HepG2 (cell line): Measurements from ENCODE around the gene CPNE2. TPM values are rescaled to one million over a fixed set of nuclear protein-coding genes. Genes with fewer than 3 reads are reported as not detected.
A peak's percentile ranks its signal among the peaks of the same experiment; 100 is the strongest.

Source experiments
- CBFB ChIP-seq: sonication (generic); formaldehyde crosslinking; IDR thresholded peaks from 2 replicates; pipeline ENCODE4 v1.4.0; 2020; ENCODE audit warnings: missing genetic modification reagents
- CCDC6 ChIP-seq: sonication (generic); formaldehyde crosslinking; IDR thresholded peaks from 2 replicates; pipeline ENCODE4 v1.8.1; 2022; ENCODE audit warnings: mild to moderate bottlenecking, missing genetic modification reagents, moderate library complexity
- HNRNPLL ChIP-seq: fragments of 200-400 bp; formaldehyde crosslinking; IDR thresholded peaks from 2 replicates; pipeline ENCODE4 v1.6.1; 2017; ENCODE audit warnings: mild to moderate bottlenecking, low read depth, low read length; ENCODE audit not compliant: poor library complexity, severe bottlenecking
- KDM4B ChIP-seq: sonication (generic); formaldehyde crosslinking; IDR thresholded peaks from 2 replicates; pipeline ENCODE4 v1.4.0; 2020; ENCODE audit warnings: missing genetic modification reagents
- KLF13 ChIP-seq: sonication (generic); formaldehyde crosslinking; IDR thresholded peaks from 2 replicates; pipeline ENCODE4 v1.4.0; 2020; ENCODE audit warnings: mild to moderate bottlenecking, missing genetic modification reagents
- SOX13 ChIP-seq, 3 experiments: fragments of 450-650 bp in 1 of 3; sonication (generic) in 1 of 3; formaldehyde crosslinking in 1 of 3; IDR thresholded peaks in 2 of 3; conservative IDR thresholded peaks in 1 of 3; 2 replicates each; pipeline versions ENCODE4 v1.5.0 to v1.6.1; 2016 to 2020; ENCODE audit warnings: antibody characterized with exemption in 1 of 3, mild to moderate bottlenecking in 1 of 3, missing compliant biosample characterization in 1 of 3, missing genetic modification reagents in 1 of 3, moderate library complexity in 1 of 3
- ZBTB21 ChIP-seq: sonication (generic); formaldehyde crosslinking; IDR thresholded peaks from 2 replicates; pipeline ENCODE4 v1.4.0; 2020; ENCODE audit warnings: missing genetic modification reagents
- ZNF44 ChIP-seq: sonication (generic); formaldehyde crosslinking; IDR thresholded peaks from 2 replicates; pipeline ENCODE4 v1.5.1; 2020; ENCODE audit warnings: mild to moderate bottlenecking, missing genetic modification reagents
- ZNF775 ChIP-seq: sonication (generic); formaldehyde crosslinking; IDR thresholded peaks from 2 replicates; pipeline ENCODE4 v1.4.0; 2020; ENCODE audit warnings: missing genetic modification reagents, mild to moderate bottlenecking, moderate library complexity, borderline replicate concordance
- ZNF776 ChIP-seq: sonication (generic); formaldehyde crosslinking; IDR thresholded peaks from 2 replicates; pipeline ENCODE4 v1.4.0; 2020; ENCODE audit warnings: mild to moderate bottlenecking, missing genetic modification reagents
- polyA plus RNA-seq, 8 experiments: library from polyadenylated mRNA; depleted of rRNA in 3 of 8; stranded (reverse) in 7 of 8; unstranded in 1 of 8; fragments of >200 nt; fragmentation: Illumina TruSeq in 4 of 8; extraction: Trizol in 4 of 8; gene quantifications; 2 replicates each; pipeline versions ENCODE4 v1.2.1 to v1.2.3, GENCODE V29; 2011 to 2016; ENCODE audit warnings: low read depth in 4 of 8, missing spikeins in 1 of 8, mixed read lengths in 1 of 8; ENCODE audit not compliant: insufficient read depth in 1 of 8
- total RNA-seq, 5 experiments: library from RNA; depleted of rRNA; stranded (reverse); fragments of >200 nt; fragmentation: Illumina TruSeq; extraction: Trizol; gene quantifications; 2 replicates each; pipeline ENCODE4 v1.2.3, GENCODE V29; 2016; ENCODE audit warnings: low read depth in 1 of 5
- TF ChIP-seq, protein P1 (sequence below): sonication (generic); formaldehyde crosslinking; IDR thresholded peaks from 2 replicates; pipeline ENCODE4 v1.9.0; 2021; ENCODE audit warnings: mild to moderate bottlenecking, missing genetic modification reagents
- TF ChIP-seq, protein P2 (sequence below): sonication (generic); formaldehyde crosslinking; IDR thresholded peaks from 2 replicates; pipeline ENCODE4 v1.4.0; 2020; ENCODE audit warnings: missing genetic modification reagents
- TF ChIP-seq, protein P3 (sequence below): sonication (generic); formaldehyde crosslinking; IDR thresholded peaks from 2 replicates; pipeline ENCODE4 v1.4.0; 2020; ENCODE audit warnings: mild to moderate bottlenecking, missing genetic modification reagents
- TF ChIP-seq, protein P4 (sequence below): IDR thresholded peaks from 2 replicates; pipeline ENCODE4 v1.4.0; 2020; ENCODE audit warnings: mild to moderate bottlenecking, missing genetic modification reagents

CPNE2 gene
- total and polyA plus RNA-seq, 2 of the 13 experiments (the other 11 are each of a cell fraction or from before 2014, with no cell fraction given): 10.6 to 23.3 TPM

DNA sequence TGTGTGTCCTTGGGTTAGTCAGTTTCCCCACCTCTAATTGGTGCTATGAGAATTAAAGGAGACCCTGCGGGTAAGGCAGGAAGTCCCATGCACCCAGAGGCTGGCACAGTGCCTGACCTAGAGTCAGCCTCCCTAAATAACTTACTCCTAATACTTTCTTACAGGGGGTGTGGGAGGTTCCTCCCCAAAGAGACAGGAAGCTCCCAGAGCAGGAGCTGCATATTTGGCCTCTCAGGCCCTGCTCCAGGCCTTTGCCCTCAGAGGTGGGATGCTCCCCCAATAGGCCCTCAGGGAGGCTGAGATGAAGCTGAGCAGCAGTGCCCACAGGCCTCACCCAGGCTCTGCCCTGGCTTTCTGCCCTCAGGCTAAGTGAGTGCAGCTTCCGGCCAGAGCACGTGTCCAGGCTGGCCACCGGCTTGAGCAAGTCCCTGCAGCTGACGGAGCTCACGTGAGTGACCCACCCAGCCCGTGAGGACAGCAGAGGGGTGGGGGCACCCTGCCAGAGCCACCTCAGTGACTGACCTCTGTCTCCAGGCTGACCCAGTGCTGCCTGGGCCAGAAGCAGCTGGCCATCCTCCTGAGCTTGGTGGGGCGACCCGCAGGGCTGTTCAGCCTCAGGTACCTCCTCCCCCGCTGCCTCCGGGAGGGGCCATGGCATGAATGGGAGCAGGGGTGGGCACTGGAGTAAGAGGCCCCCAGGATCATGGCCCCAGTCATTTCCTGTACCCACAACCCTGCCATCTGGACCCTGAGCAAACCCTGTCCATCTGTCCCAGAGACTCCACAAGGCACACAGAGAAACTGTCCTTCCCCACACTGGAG, 31.1 kb upstream of the CPNE2 start (continued):
- TF ChIP-seq, protein P1, sequence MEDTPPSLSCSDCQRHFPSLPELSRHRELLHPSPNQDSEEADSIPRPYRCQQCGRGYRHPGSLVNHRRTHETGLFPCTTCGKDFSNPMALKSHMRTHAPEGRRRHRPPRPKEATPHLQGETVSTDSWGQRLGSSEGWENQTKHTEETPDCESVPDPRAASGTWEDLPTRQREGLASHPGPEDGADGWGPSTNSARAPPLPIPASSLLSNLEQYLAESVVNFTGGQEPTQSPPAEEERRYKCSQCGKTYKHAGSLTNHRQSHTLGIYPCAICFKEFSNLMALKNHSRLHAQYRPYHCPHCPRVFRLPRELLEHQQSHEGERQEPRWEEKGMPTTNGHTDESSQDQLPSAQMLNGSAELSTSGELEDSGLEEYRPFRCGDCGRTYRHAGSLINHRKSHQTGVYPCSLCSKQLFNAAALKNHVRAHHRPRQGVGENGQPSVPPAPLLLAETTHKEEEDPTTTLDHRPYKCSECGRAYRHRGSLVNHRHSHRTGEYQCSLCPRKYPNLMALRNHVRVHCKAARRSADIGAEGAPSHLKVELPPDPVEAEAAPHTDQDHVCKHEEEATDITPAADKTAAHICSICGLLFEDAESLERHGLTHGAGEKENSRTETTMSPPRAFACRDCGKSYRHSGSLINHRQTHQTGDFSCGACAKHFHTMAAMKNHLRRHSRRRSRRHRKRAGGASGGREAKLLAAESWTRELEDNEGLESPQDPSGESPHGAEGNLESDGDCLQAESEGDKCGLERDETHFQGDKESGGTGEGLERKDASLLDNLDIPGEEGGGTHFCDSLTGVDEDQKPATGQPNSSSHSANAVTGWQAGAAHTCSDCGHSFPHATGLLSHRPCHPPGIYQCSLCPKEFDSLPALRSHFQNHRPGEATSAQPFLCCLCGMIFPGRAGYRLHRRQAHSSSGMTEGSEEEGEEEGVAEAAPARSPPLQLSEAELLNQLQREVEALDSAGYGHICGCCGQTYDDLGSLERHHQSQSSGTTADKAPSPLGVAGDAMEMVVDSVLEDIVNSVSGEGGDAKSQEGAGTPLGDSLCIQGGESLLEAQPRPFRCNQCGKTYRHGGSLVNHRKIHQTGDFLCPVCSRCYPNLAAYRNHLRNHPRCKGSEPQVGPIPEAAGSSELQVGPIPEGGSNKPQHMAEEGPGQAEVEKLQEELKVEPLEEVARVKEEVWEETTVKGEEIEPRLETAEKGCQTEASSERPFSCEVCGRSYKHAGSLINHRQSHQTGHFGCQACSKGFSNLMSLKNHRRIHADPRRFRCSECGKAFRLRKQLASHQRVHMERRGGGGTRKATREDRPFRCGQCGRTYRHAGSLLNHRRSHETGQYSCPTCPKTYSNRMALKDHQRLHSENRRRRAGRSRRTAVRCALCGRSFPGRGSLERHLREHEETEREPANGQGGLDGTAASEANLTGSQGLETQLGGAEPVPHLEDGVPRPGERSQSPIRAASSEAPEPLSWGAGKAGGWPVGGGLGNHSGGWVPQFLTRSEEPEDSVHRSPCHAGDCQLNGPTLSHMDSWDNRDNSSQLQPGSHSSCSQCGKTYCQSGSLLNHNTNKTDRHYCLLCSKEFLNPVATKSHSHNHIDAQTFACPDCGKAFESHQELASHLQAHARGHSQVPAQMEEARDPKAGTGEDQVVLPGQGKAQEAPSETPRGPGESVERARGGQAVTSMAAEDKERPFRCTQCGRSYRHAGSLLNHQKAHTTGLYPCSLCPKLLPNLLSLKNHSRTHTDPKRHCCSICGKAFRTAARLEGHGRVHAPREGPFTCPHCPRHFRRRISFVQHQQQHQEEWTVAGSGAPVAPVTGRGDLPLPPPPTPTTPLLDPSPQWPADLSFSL (CRISPR knock-in tag): no peak
- no peak for TF ChIP-seq CBFB (CRISPR knock-in tag)
- no peak for TF ChIP-seq ZNF44 (CRISPR knock-in tag)
- TF ChIP-seq, protein P2, sequence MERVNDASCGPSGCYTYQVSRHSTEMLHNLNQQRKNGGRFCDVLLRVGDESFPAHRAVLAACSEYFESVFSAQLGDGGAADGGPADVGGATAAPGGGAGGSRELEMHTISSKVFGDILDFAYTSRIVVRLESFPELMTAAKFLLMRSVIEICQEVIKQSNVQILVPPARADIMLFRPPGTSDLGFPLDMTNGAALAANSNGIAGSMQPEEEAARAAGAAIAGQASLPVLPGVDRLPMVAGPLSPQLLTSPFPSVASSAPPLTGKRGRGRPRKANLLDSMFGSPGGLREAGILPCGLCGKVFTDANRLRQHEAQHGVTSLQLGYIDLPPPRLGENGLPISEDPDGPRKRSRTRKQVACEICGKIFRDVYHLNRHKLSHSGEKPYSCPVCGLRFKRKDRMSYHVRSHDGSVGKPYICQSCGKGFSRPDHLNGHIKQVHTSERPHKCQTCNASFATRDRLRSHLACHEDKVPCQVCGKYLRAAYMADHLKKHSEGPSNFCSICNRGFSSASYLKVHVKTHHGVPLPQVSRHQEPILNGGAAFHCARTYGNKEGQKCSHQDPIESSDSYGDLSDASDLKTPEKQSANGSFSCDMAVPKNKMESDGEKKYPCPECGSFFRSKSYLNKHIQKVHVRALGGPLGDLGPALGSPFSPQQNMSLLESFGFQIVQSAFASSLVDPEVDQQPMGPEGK (CRISPR knock-in tag): peak; percentile 81
- no peak for TF ChIP-seq ZBTB21 (CRISPR knock-in tag)
- TF ChIP-seq KDM4B (CRISPR knock-in tag): no peak
- no peak for TF ChIP-seq ZNF775 (CRISPR knock-in tag)
- no peak for TF ChIP-seq SOX13 (IDR thresholded peaks at IDR 0.05)
- peak in 1 of 2 experiments; percentile 20; a peak in 1 of 4 replicates for TF ChIP-seq SOX13 (CRISPR knock-in tag; conservative IDR thresholded peaks at IDR 0.05 in 1 of 2, IDR thresholded peaks at IDR 0.05 in 1 of 2)
- TF ChIP-seq, protein P3, sequence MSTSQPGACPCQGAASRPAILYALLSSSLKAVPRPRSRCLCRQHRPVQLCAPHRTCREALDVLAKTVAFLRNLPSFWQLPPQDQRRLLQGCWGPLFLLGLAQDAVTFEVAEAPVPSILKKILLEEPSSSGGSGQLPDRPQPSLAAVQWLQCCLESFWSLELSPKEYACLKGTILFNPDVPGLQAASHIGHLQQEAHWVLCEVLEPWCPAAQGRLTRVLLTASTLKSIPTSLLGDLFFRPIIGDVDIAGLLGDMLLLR (CRISPR knock-in tag): 0 out of 2 replicates have a peak, but pooled peaks have one; percentile 32
- TF ChIP-seq ZNF776: peak; percentile 27; the same call in 1 of the 2 replicates
- peak; percentile 21 for TF ChIP-seq HNRNPLL
- TF ChIP-seq, protein P4, sequence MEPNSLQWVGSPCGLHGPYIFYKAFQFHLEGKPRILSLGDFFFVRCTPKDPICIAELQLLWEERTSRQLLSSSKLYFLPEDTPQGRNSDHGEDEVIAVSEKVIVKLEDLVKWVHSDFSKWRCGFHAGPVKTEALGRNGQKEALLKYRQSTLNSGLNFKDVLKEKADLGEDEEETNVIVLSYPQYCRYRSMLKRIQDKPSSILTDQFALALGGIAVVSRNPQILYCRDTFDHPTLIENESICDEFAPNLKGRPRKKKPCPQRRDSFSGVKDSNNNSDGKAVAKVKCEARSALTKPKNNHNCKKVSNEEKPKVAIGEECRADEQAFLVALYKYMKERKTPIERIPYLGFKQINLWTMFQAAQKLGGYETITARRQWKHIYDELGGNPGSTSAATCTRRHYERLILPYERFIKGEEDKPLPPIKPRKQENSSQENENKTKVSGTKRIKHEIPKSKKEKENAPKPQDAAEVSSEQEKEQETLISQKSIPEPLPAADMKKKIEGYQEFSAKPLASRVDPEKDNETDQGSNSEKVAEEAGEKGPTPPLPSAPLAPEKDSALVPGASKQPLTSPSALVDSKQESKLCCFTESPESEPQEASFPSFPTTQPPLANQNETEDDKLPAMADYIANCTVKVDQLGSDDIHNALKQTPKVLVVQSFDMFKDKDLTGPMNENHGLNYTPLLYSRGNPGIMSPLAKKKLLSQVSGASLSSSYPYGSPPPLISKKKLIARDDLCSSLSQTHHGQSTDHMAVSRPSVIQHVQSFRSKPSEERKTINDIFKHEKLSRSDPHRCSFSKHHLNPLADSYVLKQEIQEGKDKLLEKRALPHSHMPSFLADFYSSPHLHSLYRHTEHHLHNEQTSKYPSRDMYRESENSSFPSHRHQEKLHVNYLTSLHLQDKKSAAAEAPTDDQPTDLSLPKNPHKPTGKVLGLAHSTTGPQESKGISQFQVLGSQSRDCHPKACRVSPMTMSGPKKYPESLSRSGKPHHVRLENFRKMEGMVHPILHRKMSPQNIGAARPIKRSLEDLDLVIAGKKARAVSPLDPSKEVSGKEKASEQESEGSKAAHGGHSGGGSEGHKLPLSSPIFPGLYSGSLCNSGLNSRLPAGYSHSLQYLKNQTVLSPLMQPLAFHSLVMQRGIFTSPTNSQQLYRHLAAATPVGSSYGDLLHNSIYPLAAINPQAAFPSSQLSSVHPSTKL (CRISPR knock-in tag): peak; percentile 32; the same call in 1 of the 2 replicates
- peak; percentile 68; the same call in 1 of the 2 replicates for TF ChIP-seq CCDC6 (CRISPR knock-in tag)
- TF ChIP-seq KLF13 (CRISPR knock-in tag): 0 out of 2 replicates have a peak, but pooled peaks have one; percentile 33
